Medulla oblongata (tissue), 1 donor: ENCODE results near the gene RNU7-1.
A peak's percentile ranks its signal among the peaks of the same experiment; 100 is the strongest.

Source experiments
- DNase-seq: peaks from one replicate; pipeline ENCODE4 v3.0.0-alpha.2; 2015; ENCODE audit errors: extremely low spot score

RNU7-1 gene

GRCh38 chr12:6953442-6954315, 10.1 kb downstream of the RNU7-1 start:
- peak; percentile 89 for DNase-seq

- DNase-seq = no peak
These were observed 10.9 kb downstream of the RNU7-1 start for GRCh38 chr12:6954316-6955107.

GRCh38 chr12:6955108-6956020, 11.7 kb downstream of the RNU7-1 start:
- no peak for DNase-seq

- no peak for DNase-seq
These were observed 12.6 kb downstream of the RNU7-1 start for GRCh38 chr12:6956021-6956727.

DNA sequence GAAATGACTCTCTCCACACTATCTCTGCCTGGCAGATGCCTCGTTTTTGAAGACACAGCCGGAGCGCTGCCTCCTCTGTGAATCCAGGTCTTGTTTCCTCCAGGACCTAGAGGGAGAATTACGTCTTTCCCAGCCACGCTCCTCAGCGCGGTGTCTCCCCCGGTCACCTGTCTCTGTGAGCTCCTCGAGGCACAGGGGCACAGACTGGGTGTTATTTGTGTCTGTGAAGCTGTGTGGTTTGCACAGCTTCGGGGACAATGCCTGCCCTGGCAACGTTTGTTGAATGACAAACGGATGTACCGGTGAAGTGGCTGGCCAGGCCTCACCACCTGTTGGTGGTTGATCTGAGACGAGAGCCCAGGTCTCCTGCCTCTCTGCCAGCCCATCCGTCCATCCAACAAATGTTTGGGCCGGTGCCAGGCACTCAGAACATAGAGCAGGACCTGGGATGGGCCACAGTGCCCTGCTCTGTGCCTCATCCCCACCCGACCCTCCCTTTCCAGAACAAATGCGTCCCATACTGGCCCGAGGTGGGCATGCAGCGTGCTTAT, 13.6 kb downstream of the RNU7-1 start:
- no peak for DNase-seq

DNA sequence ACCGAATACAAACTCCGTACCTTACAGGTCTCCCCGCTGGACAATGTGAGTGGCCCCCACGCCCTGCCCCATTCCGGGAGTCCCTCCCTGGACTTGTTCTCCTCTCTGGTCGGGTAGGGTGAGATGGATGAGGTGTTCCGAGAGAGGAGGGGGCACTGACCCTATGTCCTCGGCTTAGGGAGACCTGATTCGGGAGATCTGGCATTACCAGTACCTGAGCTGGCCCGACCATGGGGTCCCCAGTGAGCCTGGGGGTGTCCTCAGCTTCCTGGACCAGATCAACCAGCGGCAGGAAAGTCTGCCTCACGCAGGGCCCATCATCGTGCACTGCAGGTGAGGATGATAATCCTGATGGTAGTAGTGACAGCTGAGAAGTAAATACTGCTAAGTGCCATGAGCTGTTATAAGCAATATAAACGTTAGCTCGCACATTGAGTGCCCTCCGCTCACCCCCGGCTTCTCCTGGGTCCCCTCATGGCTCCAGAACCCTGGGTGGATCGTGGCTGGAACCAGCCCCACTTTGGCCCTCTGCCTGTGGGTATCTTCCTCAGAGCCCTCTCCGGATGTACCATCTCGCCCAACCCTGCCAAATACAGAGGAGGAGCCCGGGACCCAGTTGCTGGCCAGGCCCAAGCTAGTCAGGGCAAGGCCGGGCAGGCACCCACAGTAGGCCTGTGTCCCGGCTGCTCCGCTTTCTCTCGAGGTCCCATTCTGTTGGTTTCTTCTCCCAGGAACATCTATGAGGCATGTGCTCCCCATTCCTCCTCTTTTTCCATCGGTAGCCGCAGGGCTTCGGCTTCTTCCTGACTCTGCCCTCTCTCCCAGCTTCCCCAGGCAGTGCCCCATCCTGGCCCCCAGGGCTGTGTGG, 14.4 kb downstream of the RNU7-1 start:
- DNase-seq = no peak

DNA sequence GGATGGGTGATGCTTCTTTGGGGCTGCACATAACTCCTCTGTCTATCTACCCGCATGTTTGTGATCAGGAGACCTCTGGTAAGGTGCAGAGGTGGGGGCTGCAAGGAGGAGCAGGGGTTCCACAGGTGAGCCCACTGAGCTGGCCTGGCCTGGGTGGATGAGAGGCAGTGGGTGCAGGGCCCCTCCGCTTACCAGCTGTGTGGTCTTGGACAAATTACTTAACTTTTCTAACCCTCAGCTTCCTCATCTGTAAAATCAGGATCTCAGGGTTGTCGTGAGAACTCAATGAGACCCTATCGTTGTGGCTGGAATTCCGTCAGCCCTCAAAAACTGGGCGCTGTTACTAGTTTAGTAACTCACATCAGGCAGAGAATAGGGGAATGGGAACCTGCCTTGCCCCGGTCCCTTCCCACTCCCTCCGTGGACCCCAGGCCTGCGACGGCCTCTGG, 15.0 kb downstream of the RNU7-1 start:
- no peak for DNase-seq

GRCh38 chr12:6959058-6959804, 15.6 kb downstream of the RNU7-1 start:
- peak; percentile 76 for DNase-seq

GRCh38 chr12:6959805-6960592, 16.4 kb downstream of the RNU7-1 start:
- no peak for DNase-seq

DNA sequence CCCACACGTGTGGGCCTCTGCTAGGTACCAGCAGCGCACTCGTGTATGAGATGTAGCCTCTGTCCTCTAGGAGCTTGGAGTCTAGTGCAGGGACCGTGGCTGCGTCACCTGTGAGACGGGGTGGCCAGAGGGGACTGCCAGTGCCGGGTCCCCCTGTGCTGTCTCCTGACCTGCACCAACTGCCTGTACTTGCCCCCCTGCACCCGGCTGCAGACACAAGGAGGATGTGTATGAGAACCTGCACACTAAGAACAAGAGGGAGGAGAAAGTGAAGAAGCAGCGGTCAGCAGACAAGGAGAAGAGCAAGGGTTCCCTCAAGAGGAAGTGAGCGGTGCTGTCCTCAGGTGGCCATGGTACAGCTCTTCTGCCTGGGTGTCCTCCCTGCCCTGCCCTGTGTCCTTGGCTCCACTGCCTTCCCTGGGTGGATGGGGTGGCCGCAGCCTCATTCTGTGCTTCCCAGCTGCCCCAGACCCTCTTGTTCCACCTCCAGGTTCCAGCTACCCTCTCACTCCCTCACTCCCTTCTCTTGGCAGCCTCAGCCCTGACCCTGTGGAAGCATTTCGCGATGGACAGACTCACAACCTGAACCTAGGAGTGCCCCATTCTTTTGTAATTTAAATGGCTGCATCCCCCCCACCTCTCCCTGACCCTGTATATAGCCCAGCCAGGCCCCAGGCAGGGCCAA, 17.1 kb downstream of the RNU7-1 start:
- DNase-seq = no peak

DNA sequence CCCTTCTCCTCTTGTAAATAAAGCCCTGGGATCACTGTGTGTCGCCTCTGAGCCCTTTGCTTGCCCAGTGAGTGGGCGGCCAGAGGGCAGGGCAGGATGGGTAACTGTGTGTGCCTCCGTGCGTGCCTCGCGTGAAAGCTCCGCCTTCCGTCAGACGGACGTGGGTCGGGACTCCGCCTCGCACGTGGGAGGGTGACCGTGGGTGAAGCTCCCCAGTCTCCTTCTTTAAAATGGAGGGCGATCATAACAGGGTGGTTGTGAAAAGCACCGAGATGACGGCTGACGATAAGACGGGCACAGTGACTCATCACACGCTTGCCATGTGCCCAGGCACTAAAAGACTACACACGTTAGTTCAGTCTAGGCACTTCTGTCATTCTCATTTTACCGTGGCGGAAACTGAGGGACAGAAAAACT, 17.7 kb downstream of the RNU7-1 start:
- DNase-seq = no peak

- peak; percentile 58 for DNase-seq
These were observed 18.2 kb downstream of the RNU7-1 start for GRCh38 chr12:6961695-6962284.

GRCh38 chr12:6962285-6963015, 18.8 kb downstream of the RNU7-1 start:
- no peak for DNase-seq

DNA sequence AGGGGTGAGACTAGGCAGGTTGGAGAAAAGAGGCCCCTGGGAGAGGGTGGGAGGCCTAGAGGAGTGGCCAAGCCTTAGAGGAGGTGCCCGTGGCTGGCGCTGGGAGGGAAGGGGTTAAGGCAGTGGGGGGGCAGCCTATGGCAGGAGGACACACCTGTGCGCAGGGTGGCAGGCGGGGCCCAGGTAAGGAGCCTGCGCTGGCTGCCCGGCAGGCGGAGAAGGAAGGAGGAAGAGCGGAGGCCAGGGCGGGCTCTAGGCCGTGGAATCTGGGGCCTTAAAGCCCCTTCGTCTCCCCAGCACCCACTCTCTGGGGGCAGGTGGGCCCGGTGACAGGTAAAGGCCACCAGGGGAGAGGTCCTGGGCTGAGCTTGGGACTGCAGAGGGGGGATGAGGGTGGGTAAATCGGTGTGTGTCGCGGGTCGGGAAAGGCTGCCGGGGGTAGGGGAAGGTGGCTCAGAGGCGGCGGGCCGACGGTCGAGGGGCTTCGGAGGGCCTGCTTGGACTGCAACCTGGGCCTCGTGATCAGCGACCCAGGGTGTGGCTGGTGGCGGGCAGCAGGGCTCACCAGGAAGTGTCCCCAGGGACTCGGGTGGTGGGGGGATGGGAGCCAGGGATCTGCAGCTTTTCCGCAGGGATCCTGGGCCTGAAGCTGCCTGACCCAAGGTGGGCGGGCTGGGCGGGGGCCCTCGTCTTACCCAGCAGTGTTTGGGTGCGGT, 19.6 kb downstream of the RNU7-1 start:
- no peak for DNase-seq

- DNase-seq = no peak
These were observed 20.3 kb downstream of the RNU7-1 start for GRCh38 chr12:6963791-6964413.
